ENCODE measurements around the gene CSNK1G3. TPM values are rescaled to one million over a fixed set of nuclear protein-coding genes. Genes with fewer than 3 reads are reported as not detected.
A peak's percentile ranks its signal among the peaks of the same experiment; 100 is the strongest.

Gene CSNK1G3
- total RNA-seq, 1 donor from 2014 or later = 27.6 TPM

- Histone ChIP-seq H3K4me3 (no peak overlapping the region), H3K9me3 (replicated peaks) (no peaks in the 10 kb centered on the region), H3K27ac (replicated peaks) (peak overlapping the region; percentile 5), H3K4me1 (peaks cover 59% of the 10 kb centered on the region), H3K36me3 (no peaks in the 10 kb centered on the region), H3K27me3 (ENCODE audit: low read depth) (no peaks in the 10 kb centered on the region)
- TF ChIP-seq CTCF (IDR thresholded peaks at IDR 0.05; ENCODE audit: borderline replicate concordance) = no peak
- intact Hi-C loops (cut with micrococcal nuclease) = no loop called here
- no peak for DNase-seq
These were observed 12.2 kb downstream of the CSNK1G3 start for GRCh38 chr5:123524146-123524545.

- intact Hi-C loops (cut with micrococcal nuclease) = no loop called here
- Histone ChIP-seq H3K27ac (replicated peaks) (no peak overlapping the region), H3K4me3 (no peak overlapping the region), H3K27me3 (ENCODE audit: low read depth) (no peaks in the 10 kb centered on the region), H3K36me3 (no peaks in the 10 kb centered on the region), H3K9me3 (replicated peaks) (no peaks in the 10 kb centered on the region), H3K4me1 (peaks cover 70% of the 10 kb centered on the region)
- no peak for DNase-seq
- no peak for TF ChIP-seq CTCF (IDR thresholded peaks at IDR 0.05; ENCODE audit: borderline replicate concordance)
These were observed 15.2 kb downstream of the CSNK1G3 start for GRCh38 chr5:123527190-123527589.

- intact Hi-C loops (cut with micrococcal nuclease) = no loop called here
- Histone ChIP-seq H3K4me3 (no peak overlapping the region), H3K36me3 (no peaks in the 10 kb centered on the region), H3K4me1 (peaks cover 78% of the 10 kb centered on the region), H3K27ac (replicated peaks) (no peak overlapping the region), H3K27me3 (ENCODE audit: low read depth) (no peaks in the 10 kb centered on the region), H3K9me3 (replicated peaks) (no peaks in the 10 kb centered on the region)
- no peak for TF ChIP-seq CTCF (IDR thresholded peaks at IDR 0.05; ENCODE audit: borderline replicate concordance)
- DNase-seq = no peak
These were observed 16.1 kb downstream of the CSNK1G3 start for GRCh38 chr5:123528065-123528464.

GRCh38 chr5:123528878-123529277, 16.9 kb downstream of the CSNK1G3 start:
- Histone ChIP-seq H3K9me3 (replicated peaks) (no peaks in the 10 kb centered on the region), H3K27ac (replicated peaks) (no peak overlapping the region), H3K4me1 (peaks cover 75% of the 10 kb centered on the region), H3K36me3 (no peaks in the 10 kb centered on the region), H3K27me3 (ENCODE audit: low read depth) (no peaks in the 10 kb centered on the region), H3K4me3 (no peak overlapping the region)
- no peak for DNase-seq
- intact Hi-C loops (cut with micrococcal nuclease) = no loop called here
- no peak for TF ChIP-seq CTCF (IDR thresholded peaks at IDR 0.05; ENCODE audit: borderline replicate concordance)

- TF ChIP-seq CTCF (IDR thresholded peaks at IDR 0.05; ENCODE audit: borderline replicate concordance) = no peak
- Histone ChIP-seq H3K27ac (replicated peaks) (no peak overlapping the region), H3K4me1 (peaks cover 61% of the 10 kb centered on the region), H3K27me3 (ENCODE audit: low read depth) (no peaks in the 10 kb centered on the region), H3K36me3 (no peaks in the 10 kb centered on the region), H3K9me3 (replicated peaks) (no peaks in the 10 kb centered on the region), H3K4me3 (no peak overlapping the region)
- no peak for DNase-seq
- intact Hi-C loops (cut with micrococcal nuclease) = no loop called here
These were observed 18.8 kb downstream of the CSNK1G3 start for GRCh38 chr5:123530728-123531127.

- intact Hi-C loops (cut with micrococcal nuclease) = no loop called here
- Histone ChIP-seq H3K4me3 (no peak overlapping the region), H3K4me1 (peaks cover 56% of the 10 kb centered on the region), H3K36me3 (no peaks in the 10 kb centered on the region), H3K27me3 (ENCODE audit: low read depth) (no peaks in the 10 kb centered on the region), H3K9me3 (replicated peaks) (no peaks in the 10 kb centered on the region), H3K27ac (replicated peaks) (no peak overlapping the region)
- no peak for DNase-seq
- no peak for TF ChIP-seq CTCF (IDR thresholded peaks at IDR 0.05; ENCODE audit: borderline replicate concordance)
These were observed 23.7 kb downstream of the CSNK1G3 start for GRCh38 chr5:123535648-123536047.

Measured in left ventricle myocardium inferior (tissue), 1 donor.